Measurements from ENCODE around the gene CA11. TPM values are rescaled to one million over a fixed set of nuclear protein-coding genes. Genes with fewer than 3 reads are reported as not detected.
"Not testable (repeated sequence)": the region's sequence is repeated elsewhere in the genome, so short reads cannot be mapped to it uniquely, and the experiment has no call there.

The CA11 gene
- 10 to 100 TPM in 1 of 3 donors, 1 to 10 TPM in 2; 2.2 to 14.2 (median 9.8) TPM for total RNA-seq

DNA sequence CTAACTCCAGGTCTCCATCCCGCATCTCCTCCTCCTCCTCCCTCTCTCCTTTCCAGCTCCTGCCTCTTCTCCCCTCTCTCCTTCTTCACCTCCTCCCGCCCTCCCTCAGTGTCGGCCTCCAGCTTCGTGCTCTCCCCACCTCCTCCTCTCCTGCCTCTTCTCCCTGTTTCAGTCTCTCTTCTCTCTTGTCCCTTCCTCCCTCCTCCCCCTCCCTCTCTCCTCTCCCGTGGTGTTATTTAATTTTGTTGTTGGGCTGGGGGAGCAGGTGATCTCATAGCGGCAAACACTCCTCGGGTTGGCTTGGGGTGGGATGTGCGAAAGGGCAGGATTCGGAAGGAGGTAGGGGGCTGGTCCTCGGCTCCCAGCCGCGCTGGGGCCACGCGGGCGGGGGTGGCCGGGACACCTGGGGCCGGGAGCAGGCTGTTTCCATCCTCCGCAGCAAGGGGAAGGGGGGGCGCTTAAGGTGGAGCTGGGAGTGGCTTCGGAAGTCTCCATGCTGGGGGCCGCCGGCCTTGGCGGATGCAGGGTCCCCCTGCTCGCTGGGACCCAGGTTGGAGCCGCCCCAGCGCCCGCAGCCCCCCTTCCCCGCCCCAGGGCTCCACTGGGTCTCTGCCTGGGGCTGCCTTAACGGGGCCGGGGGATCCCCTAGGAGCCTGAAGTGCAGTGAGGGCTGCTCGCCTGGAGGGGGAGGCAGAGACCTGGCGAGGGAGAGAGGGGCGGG is at the start of gene CA11:
Gene CA11, minus strand, starts transcription at position 187 of the 721 bp plus-strand sequence. CDS start 555 bp downstream, outside the sequence.
- peak within 1 kb of the TSS; percentile 87 to 93 for H3K27ac ChIP-seq
- peak; percentile 84 to 88 for DNase-seq (ENCODE audit: low spot score in 2 of 2)

DNA sequence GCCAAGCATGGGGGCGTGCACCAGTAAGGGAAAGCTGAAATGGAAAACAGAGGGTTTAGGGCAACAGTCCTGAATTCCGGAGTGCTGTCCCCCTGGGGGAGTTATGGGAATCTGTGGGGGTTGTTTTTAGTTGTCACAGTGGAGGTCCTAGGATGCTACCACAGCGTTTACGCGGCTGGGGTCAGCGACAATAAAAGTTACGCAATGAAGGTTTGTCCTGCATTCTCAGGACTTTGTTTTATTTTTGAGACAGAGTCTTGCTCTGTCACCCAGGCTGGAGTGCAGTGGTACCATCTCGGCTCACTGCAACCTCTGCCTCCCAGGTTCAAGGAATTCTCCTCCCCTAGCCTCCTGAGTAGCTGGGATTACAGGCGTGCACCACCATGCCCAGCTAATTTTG is 47.6 kb upstream of the CA11 start:
- H3K36me3 ChIP-seq; H3K4me1 ChIP-seq; H3K27ac ChIP-seq; DNase-seq (ENCODE audit: low spot score in 2 of 2); H3K9me3 ChIP-seq; H3K27me3 ChIP-seq; H3K4me3 ChIP-seq: not testable (repeated sequence)
- intact Hi-C loops (cut with DNase I; ENCODE audit: low total_unique reads): loop anchor here (2.0 kb wide), 1 partner anchor 71 kb away; no protein-coding TSS in a partner anchor

More for the DNA sequence above, at the start of gene CA11:
- Histone ChIP-seq H3K4me1 (peaks cover 0 to 4% of the 10 kb centered on the region in 2 donors), H3K36me3 (no peaks in the 10 kb centered on the region), H3K27me3 (no peaks in the 10 kb centered on the region), H3K9me3 (no peaks in the 10 kb centered on the region), H3K4me3 (peak within 1 kb of the TSS; percentile 50 to 68 (median 57))
- intact Hi-C loops (cut with DNase I; ENCODE audit: low total_unique reads): no loop called here
- TF ChIP-seq, protein P1, sequence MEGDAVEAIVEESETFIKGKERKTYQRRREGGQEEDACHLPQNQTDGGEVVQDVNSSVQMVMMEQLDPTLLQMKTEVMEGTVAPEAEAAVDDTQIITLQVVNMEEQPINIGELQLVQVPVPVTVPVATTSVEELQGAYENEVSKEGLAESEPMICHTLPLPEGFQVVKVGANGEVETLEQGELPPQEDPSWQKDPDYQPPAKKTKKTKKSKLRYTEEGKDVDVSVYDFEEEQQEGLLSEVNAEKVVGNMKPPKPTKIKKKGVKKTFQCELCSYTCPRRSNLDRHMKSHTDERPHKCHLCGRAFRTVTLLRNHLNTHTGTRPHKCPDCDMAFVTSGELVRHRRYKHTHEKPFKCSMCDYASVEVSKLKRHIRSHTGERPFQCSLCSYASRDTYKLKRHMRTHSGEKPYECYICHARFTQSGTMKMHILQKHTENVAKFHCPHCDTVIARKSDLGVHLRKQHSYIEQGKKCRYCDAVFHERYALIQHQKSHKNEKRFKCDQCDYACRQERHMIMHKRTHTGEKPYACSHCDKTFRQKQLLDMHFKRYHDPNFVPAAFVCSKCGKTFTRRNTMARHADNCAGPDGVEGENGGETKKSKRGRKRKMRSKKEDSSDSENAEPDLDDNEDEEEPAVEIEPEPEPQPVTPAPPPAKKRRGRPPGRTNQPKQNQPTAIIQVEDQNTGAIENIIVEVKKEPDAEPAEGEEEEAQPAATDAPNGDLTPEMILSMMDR (IDR thresholded peaks at IDR 0.05): peak; percentile 62 to 96 (median 81)
- TF ChIP-seq POLR2AphosphoS5 (IDR thresholded peaks at IDR 0.05) (peak; percentile 20 to 51 (median 22)), POLR2A (IDR thresholded peaks at IDR 0.05) (peak; percentile 39)

DNA sequence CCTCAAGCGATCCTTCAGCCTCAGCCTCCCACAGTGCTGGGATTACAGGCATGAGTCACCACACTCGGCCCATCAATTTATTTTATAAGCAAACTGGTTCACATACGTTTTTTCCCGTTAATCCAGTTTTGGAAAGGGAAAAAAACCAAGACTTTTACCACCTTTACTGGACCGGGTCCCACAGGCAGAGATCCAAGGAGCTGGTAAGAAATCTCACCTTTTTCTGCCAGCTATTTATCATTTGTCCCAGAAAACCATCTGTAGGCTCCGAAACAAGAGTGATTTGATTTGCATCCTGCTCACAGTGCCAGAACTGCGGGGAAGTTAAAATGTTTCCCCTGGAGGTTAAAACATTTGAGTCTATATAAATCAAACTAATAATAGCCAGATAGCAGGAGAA is 43.5 kb upstream of the CA11 start:
- H3K36me3 ChIP-seq: no peaks in the 10 kb centered on the region
- DNase-seq (ENCODE audit: low spot score in 2 of 2): no peak
- H3K4me1 ChIP-seq: no peaks in the 10 kb centered on the region
- intact Hi-C loops (cut with DNase I; ENCODE audit: low total_unique reads): no loop called here
- no peak overlapping the region for H3K4me3 ChIP-seq
- TF ChIP-seq, protein P1 (IDR thresholded peaks at IDR 0.05): no peak
- no peak for TF ChIP-seq POLR2A (IDR thresholded peaks at IDR 0.05)
- no peak for TF ChIP-seq POLR2AphosphoS5 (IDR thresholded peaks at IDR 0.05)
- H3K9me3 ChIP-seq: no peaks in the 10 kb centered on the region
- H3K27ac ChIP-seq: peak overlapping the region; percentile 11 to 43
- no peaks in the 10 kb centered on the region for H3K27me3 ChIP-seq

DNA sequence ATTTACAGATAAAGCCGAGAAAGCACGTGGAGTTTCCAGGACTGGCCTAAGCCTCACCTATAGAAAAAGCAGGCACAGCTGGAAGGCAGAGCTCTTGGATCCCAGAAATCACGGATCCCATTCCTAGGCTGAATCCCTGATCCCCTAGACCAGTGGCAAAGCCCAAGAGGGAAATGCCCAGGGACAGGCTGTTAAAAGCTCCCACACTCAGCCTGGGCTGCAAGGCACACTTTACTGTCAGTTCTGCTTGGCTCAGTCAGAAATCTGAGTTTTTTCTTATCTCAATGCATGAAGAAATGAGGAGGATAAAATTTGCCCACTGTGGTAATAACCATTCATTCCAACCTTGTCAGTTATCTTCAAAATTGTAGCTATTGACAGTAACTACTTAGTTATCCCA is 41.8 kb upstream of the CA11 start:
- intact Hi-C loops (cut with DNase I; ENCODE audit: low total_unique reads): no loop called here
- Histone ChIP-seq H3K36me3 (no peaks in the 10 kb centered on the region), H3K9me3 (no peaks in the 10 kb centered on the region), H3K27ac (no peak overlapping the region), H3K4me1 (no peaks in the 10 kb centered on the region), H3K4me3 (no peak overlapping the region), H3K27me3 (no peaks in the 10 kb centered on the region)
- DNase-seq (ENCODE audit: low spot score in 2 of 2): no peak
- TF ChIP-seq POLR2AphosphoS5 (IDR thresholded peaks at IDR 0.05): no peak
- TF ChIP-seq, protein P1 (IDR thresholded peaks at IDR 0.05): no peak
- TF ChIP-seq POLR2A (IDR thresholded peaks at IDR 0.05): no peak

DNA sequence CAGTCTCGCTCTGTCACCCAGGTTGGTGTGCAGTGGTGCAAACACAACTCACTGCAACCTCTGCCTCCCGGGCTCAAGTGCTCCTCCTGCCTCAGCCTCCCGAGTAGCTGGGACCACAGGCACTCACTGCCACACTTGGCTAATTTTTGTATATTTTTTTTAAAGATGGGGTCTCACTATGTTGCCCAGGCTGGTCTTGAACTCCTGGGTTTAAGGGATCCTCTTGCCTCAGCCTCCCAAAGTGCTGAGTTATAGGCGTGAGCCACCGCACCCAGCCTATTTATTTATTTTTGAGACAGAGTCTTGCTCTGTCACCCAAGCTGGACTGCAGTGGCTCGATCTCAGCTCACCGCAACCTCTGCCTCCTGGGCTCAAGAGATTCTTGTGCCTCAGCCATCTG is 40.6 kb upstream of the CA11 start:
- H3K9me3 ChIP-seq; H3K36me3 ChIP-seq; H3K27ac ChIP-seq; DNase-seq (ENCODE audit: low spot score in 2 of 2); intact Hi-C loops (cut with DNase I; ENCODE audit: low total_unique reads); H3K27me3 ChIP-seq; H3K4me3 ChIP-seq; H3K4me1 ChIP-seq: not testable (repeated sequence)

DNA sequence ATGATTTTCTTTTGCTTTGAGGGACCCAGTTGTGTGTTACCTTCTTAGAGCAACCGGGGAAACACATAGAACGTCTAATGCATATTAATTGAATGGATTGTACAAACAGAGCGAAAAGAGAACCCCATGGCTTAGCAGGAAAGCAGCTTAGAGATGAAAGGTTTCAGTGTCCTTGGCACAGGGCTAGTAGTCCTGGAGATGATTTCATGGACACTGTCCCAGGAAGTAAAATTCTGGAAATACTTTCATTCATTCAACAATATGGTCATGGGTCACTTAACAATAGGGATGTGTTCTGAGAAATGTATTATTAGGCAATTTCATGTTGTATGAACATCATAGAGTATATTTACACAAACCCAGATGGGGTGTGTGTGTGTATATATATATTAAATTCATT is 40.1 kb upstream of the CA11 start:
- H3K27ac ChIP-seq: peak overlapping the region in 1 of 2 donors; percentile 68
- H3K36me3 ChIP-seq: no peaks in the 10 kb centered on the region
- H3K4me1 ChIP-seq: no peaks in the 10 kb centered on the region
- no peak overlapping the region for H3K4me3 ChIP-seq
- DNase-seq (ENCODE audit: low spot score in 2 of 2): no peak
- intact Hi-C loops (cut with DNase I; ENCODE audit: low total_unique reads): no loop called here
- TF ChIP-seq, protein P1 (IDR thresholded peaks at IDR 0.05): no peak
- TF ChIP-seq POLR2AphosphoS5 (IDR thresholded peaks at IDR 0.05): no peak
- TF ChIP-seq POLR2A (IDR thresholded peaks at IDR 0.05): no peak
- H3K9me3 ChIP-seq: no peaks in the 10 kb centered on the region
- no peaks in the 10 kb centered on the region for H3K27me3 ChIP-seq
